Ovary (tissue), 3 donors: ENCODE data around the gene AMFR.

Source experiments
- CTCF ChIP-seq, 3 donors: fragments of 450-650 bp in 2 of 3; fragments of 200-600 bp in 1 of 3; IDR thresholded peaks; one replicate each; pipeline versions ENCODE4 v1.5.1 to v1.8.0; 2016 to 2022; ENCODE audit warnings: antibody characterized with exemption in 3 of 3, mild to moderate bottlenecking in 1 of 3
- POLR2A ChIP-seq: fragments of 450-650 bp; IDR thresholded peaks from one replicate; pipeline ENCODE4 v1.6.1; 2017; ENCODE audit warnings: antibody characterized with exemption, mild to moderate bottlenecking, moderate library complexity
- donor health status: DM: no; HTN: no; CAD: no.

GRCh38 chr16:56341656-56342399 lies 83.5 kb downstream of the AMFR start:
- TF ChIP-seq POLR2A (no peak), CTCF (IDR thresholded peaks at IDR 0.05) (no peak)
